Naive B cell (primary cell): Measurements from ENCODE around the gene TNFSF18. TPM values are rescaled to one million over a fixed set of nuclear protein-coding genes. Genes with fewer than 3 reads are reported as not detected.

Experiments used
- ATAC-seq, 2 donors: fragments of 150-1000 bp; cut with Tn5 transposase; 2 replicates each; pipeline ENCODE4 v1.10.0; 2021; ENCODE audit warnings: low read depth in 2 of 2, mild to moderate bottlenecking in 2 of 2, moderate library complexity in 2 of 2
- DNase-seq: peaks from one replicate; pipeline ENCODE4 v3.0.0; 2022
- H3K27ac Mint-ChIP-seq, 6 donors: one replicate each; pipeline ENCODE4 v1.8.0; 2020 to 2022; ENCODE audit warnings: mild to moderate bottlenecking in 6 of 6, mixed read lengths in 6 of 6, moderate library complexity in 5 of 6, inconsistent platforms in 2 of 6
- H3K27me3 Mint-ChIP-seq, 3 donors: one replicate each; pipeline ENCODE4 v1.8.0; 2021 to 2022; ENCODE audit warnings: mixed read lengths in 3 of 3, mild to moderate bottlenecking in 1 of 3
- H3K36me3 Mint-ChIP-seq, 2 donors: one replicate each; pipeline ENCODE4 v1.8.0; 2020 to 2022; ENCODE audit warnings: mixed read lengths in 2 of 2, inconsistent platforms in 1 of 2, mild to moderate bottlenecking in 1 of 2
- H3K4me1 Mint-ChIP-seq, 3 donors: one replicate each; pipeline ENCODE4 v1.8.0; 2020 to 2022; ENCODE audit warnings: mixed read lengths in 3 of 3, inconsistent platforms in 1 of 3, mild to moderate bottlenecking in 1 of 3, moderate library complexity in 1 of 3
- H3K4me3 Mint-ChIP-seq, 8 donors: one replicate each; pipeline ENCODE4 v1.8.0; 2020 to 2022; ENCODE audit warnings: mild to moderate bottlenecking in 8 of 8, mixed read lengths in 8 of 8, moderate library complexity in 8 of 8, inconsistent platforms in 2 of 8
- H3K9me3 Mint-ChIP-seq, 7 donors: one replicate each; pipeline ENCODE4 v1.8.0; 2020 to 2022; ENCODE audit warnings: mixed read lengths in 7 of 7, mild to moderate bottlenecking in 5 of 7, inconsistent platforms in 2 of 7, moderate library complexity in 1 of 7
- polyA plus RNA-seq, 6 donors: library from polyadenylated mRNA; unstranded; fragments of 300-500 nt; fragmentation: Illumina TruSeq; gene quantifications; one replicate each; pipeline ENCODE4 v1.2.3, GENCODE V29; 2021; ENCODE audit warnings: low read depth in 6 of 6

Gene TNFSF18
- polyA plus RNA-seq, 6 donors from 2014 or later: not detected

- ATAC-seq: peak; percentile 86 to 88
- peak; percentile 52 for DNase-seq
- Mint-ChIP-seq H3K4me1 (peaks cover 52 to 65% (median 60%) of the 10 kb centered on the region in 3 donors), H3K27me3 (no peaks in the 10 kb centered on the region), H3K36me3 (no peaks in the 10 kb centered on the region), H3K27ac (peak overlapping the region; percentile 83 to 95 (median 92)), H3K4me3 (peak overlapping the region; percentile 13 to 84 (median 64)), H3K9me3 (peaks cover 0 to 5% (median 2%) of the 10 kb centered on the region in 7 donors)
These were observed 30.5 kb downstream of the TNFSF18 start for GRCh38 chr1:173020138-173020750.

DNA sequence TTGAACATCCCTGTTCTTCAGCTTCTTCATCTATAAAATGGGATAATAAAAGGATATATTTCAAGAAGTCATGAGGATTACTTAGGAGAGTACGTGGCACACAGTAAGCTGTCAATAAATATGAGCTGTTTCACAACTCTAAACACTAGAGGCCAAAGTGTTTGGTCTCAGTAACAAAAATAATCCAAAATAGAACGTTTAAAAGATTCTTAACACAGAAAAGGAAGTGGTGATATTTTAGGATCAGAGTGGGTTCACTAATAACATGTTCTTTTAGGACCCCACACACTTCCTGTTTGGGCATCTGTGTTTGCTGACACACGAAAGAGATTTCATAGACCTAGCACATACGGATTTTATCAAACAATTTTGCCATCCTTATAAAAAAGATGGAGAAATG is 32.9 kb downstream of the TNFSF18 start:
- H3K9me3 Mint-ChIP-seq: peaks cover 0 to 5% (median 0%) of the 10 kb centered on the region in 7 donors
- peak overlapping the region; percentile 45 to 85 (median 72) for H3K4me3 Mint-ChIP-seq
- H3K4me1 Mint-ChIP-seq: peaks cover 56 to 68% (median 64%) of the 10 kb centered on the region in 3 donors
- DNase-seq (peak; percentile 25), ATAC-seq (peak; percentile 31 to 35)
- H3K27me3 Mint-ChIP-seq: no peaks in the 10 kb centered on the region
- peak overlapping the region; percentile 21 to 94 (median 66) for H3K27ac Mint-ChIP-seq
- H3K36me3 Mint-ChIP-seq: no peaks in the 10 kb centered on the region

DNA sequence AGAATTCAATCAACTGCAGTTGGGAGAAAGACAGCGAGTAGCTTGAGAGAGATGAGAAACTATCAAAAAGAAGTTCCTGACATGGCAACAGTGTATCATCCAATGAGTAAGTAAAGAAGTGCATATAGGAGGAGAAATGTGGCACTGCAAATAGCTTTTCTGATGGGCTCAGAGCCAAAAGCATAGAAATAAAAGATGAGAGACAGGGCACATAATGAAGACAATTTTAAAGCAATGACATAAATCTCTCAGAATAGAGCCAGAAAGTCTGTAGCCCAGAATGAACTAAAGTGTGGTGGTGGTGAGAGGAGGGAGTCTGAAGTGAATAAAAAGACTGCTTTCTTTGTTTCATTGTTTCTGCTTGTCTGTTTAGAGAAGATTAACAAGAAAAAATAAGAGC is 34.3 kb downstream of the TNFSF18 start:
- ATAC-seq (no peak), DNase-seq (no peak)
- H3K27ac Mint-ChIP-seq: peak overlapping the region in 3 of 6 donors; percentile 16 to 49 (median 32)
- no peaks in the 10 kb centered on the region for H3K36me3 Mint-ChIP-seq
- H3K27me3 Mint-ChIP-seq: no peaks in the 10 kb centered on the region
- peaks cover 0 to 5% (median 0%) of the 10 kb centered on the region in 7 donors for H3K9me3 Mint-ChIP-seq
- peak overlapping the region in 3 of 8 donors; percentile 8 to 69 (median 55) for H3K4me3 Mint-ChIP-seq
- peaks cover 52 to 63% (median 60%) of the 10 kb centered on the region in 3 donors for H3K4me1 Mint-ChIP-seq

- peaks cover 44 to 55% (median 52%) of the 10 kb centered on the region in 3 donors for H3K4me1 Mint-ChIP-seq
These were observed 35.1 kb downstream of the TNFSF18 start for GRCh38 chr1:173015629-173016028.

GRCh38 chr1:173014160-173014559 is 36.6 kb downstream of the TNFSF18 start:
- Mint-ChIP-seq H3K27me3 (no peaks in the 10 kb centered on the region), H3K27ac (no peak overlapping the region), H3K9me3 (no peaks in the 10 kb centered on the region), H3K4me1 (peaks cover 32 to 47% (median 39%) of the 10 kb centered on the region in 3 donors), H3K4me3 (no peak overlapping the region), H3K36me3 (no peaks in the 10 kb centered on the region)
- no peak for DNase-seq
- ATAC-seq: no peak

More at GRCh38 chr1:173015629-173016028, 35.1 kb downstream of the TNFSF18 start:
- no peaks in the 10 kb centered on the region for H3K36me3 Mint-ChIP-seq
- H3K27me3 Mint-ChIP-seq: no peaks in the 10 kb centered on the region
- ATAC-seq (peak; percentile 33 to 45), DNase-seq (peak; percentile 15)
- peaks cover 0 to 5% (median 0%) of the 10 kb centered on the region in 7 donors for H3K9me3 Mint-ChIP-seq
- no peak overlapping the region for H3K4me3 Mint-ChIP-seq
- H3K27ac Mint-ChIP-seq: no peak overlapping the region

DNA sequence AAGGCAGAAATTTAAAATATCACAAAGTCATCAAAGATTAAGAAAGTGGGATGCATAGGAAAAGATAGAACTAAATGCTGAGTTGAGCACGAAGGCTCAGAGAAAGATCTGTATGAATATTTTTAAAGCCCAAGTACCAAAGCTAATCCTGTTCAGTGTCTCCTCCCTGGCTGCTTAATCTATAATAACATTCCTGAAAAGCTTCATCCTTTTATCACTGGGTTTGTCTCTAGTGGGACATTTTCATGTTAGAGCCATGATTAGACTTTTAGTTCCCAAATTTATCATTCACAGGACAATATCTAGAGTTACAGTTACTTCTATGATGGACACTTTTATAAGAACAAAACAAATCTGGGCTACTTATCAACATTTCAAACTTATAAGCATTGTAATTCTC is 38.6 kb downstream of the TNFSF18 start:
- no peak for ATAC-seq
- DNase-seq: no peak
- Mint-ChIP-seq H3K27ac (no peak overlapping the region), H3K4me3 (no peak overlapping the region), H3K4me1 (peaks cover 17 to 32% (median 22%) of the 10 kb centered on the region in 3 donors), H3K36me3 (no peaks in the 10 kb centered on the region), H3K27me3 (no peaks in the 10 kb centered on the region), H3K9me3 (peaks cover 0 to 7% (median 0%) of the 10 kb centered on the region in 7 donors)

DNA sequence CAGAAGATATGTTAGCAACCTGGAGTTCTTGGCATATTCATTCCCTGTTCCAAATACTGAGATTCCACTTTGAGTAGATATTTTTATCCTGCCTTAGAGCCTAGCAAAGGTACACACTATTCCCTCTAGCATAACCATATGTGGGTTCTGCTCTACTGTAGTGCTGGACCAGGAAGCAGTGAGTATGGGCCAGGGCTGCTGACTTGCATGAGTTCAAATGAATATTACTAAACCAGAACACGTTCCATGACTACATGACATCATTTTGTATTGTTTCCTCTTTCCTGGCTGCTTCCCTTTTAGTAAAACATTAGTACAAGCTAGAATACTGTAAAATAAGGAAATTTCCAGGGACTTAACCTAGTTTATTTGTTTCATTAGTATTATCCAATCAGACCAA is 41.1 kb downstream of the TNFSF18 start:
- Mint-ChIP-seq H3K9me3 (peaks cover 0 to 8% (median 0%) of the 10 kb centered on the region in 7 donors), H3K4me1 (peaks cover 6 to 10% (median 8%) of the 10 kb centered on the region in 3 donors), H3K4me3 (no peak overlapping the region), H3K36me3 (no peaks in the 10 kb centered on the region), H3K27me3 (no peaks in the 10 kb centered on the region), H3K27ac (no peak overlapping the region)
- DNase-seq (no peak), ATAC-seq (peak in 1 of 2 donors; percentile 23)

- peaks cover 0 to 27% (median 11%) of the 10 kb centered on the region in 7 donors for H3K9me3 Mint-ChIP-seq
- ATAC-seq (no peak), DNase-seq (no peak)
- peaks cover 6 to 10% (median 8%) of the 10 kb centered on the region in 3 donors for H3K4me1 Mint-ChIP-seq
- H3K36me3 Mint-ChIP-seq: peaks cover 9 to 16% of the 10 kb centered on the region in 2 donors
- no peak overlapping the region for H3K4me3 Mint-ChIP-seq
- H3K27me3 Mint-ChIP-seq: no peaks in the 10 kb centered on the region
- peak overlapping the region in 1 of 6 donors; percentile 12 for H3K27ac Mint-ChIP-seq
These were observed 45.4 kb downstream of the TNFSF18 start for GRCh38 chr1:173005196-173005864.

- DNase-seq (no peak), ATAC-seq (no peak)
- Mint-ChIP-seq H3K36me3 (peaks cover 9 to 16% of the 10 kb centered on the region in 2 donors), H3K27ac (no peak overlapping the region), H3K4me1 (peaks cover 0 to 8% (median 6%) of the 10 kb centered on the region in 3 donors), H3K9me3 (peaks cover 0 to 35% (median 13%) of the 10 kb centered on the region in 7 donors), H3K4me3 (no peak overlapping the region), H3K27me3 (no peaks in the 10 kb centered on the region)
These were observed 47.6 kb downstream of the TNFSF18 start for GRCh38 chr1:173002891-173003838.

GRCh38 chr1:172999349-172999748 is 51.4 kb downstream of the TNFSF18 start:
- no peak overlapping the region for H3K27ac Mint-ChIP-seq
- peaks cover 6 to 46% (median 29%) of the 10 kb centered on the region in 7 donors for H3K9me3 Mint-ChIP-seq
- ATAC-seq (no peak), DNase-seq (no peak)
- H3K4me1 Mint-ChIP-seq: no peaks in the 10 kb centered on the region
- no peaks in the 10 kb centered on the region for H3K27me3 Mint-ChIP-seq
- peaks cover 9 to 16% of the 10 kb centered on the region in 2 donors for H3K36me3 Mint-ChIP-seq
- no peak overlapping the region for H3K4me3 Mint-ChIP-seq

- no peak overlapping the region for H3K4me3 Mint-ChIP-seq
- ATAC-seq (no peak), DNase-seq (no peak)
These were observed 52.8 kb downstream of the TNFSF18 start for GRCh38 chr1:172997941-172998361.

DNA sequence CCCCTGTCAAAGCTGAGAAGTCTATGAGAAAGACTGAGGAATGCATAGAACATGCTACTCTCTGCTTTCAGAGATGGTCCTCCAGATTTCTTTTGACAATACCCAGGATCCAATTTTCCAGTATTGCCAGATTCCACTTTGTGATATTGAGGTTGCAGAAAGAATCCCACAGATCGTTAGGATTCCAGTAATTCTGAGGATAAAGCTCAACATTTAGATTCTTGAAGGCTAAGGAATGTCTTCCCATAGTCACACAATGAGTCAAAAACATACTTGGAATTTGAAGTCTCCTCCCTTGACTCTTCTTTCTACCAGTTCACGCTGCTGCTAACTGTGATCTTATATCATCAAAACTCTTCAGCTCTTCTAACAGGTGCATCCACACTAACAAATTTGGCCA is 57.1 kb downstream of the TNFSF18 start:
- ATAC-seq: no peak
- H3K36me3 Mint-ChIP-seq: no peaks in the 10 kb centered on the region
- H3K4me3 Mint-ChIP-seq: no peak overlapping the region
- H3K9me3 Mint-ChIP-seq: peaks cover 6 to 19% (median 13%) of the 10 kb centered on the region in 7 donors
- no peaks in the 10 kb centered on the region for H3K27me3 Mint-ChIP-seq
- no peak overlapping the region for H3K27ac Mint-ChIP-seq
- no peaks in the 10 kb centered on the region for H3K4me1 Mint-ChIP-seq
- no peak for DNase-seq

More at GRCh38 chr1:172997941-172998361, 52.8 kb downstream of the TNFSF18 start:
- Mint-ChIP-seq H3K27ac (no peak overlapping the region), H3K27me3 (no peaks in the 10 kb centered on the region), H3K9me3 (peaks cover 6 to 46% (median 28%) of the 10 kb centered on the region in 7 donors), H3K4me1 (no peaks in the 10 kb centered on the region), H3K36me3 (peaks cover 9 to 16% of the 10 kb centered on the region in 2 donors)
